Epithelial cell of alveolus of lung (primary cell): ENCODE data around the gene VSTM2A. TPM values are rescaled to one million over a fixed set of nuclear protein-coding genes. Genes with fewer than 3 reads are reported as not detected.

ENCODE experiments used
- total RNA-seq: library from RNA; depleted of rRNA; stranded (reverse); fragments of >200 nt; gene quantifications from 2 replicates; pipeline ENCODE4 v1.2.1, GENCODE V29; 2015

Gene VSTM2A, protein sequence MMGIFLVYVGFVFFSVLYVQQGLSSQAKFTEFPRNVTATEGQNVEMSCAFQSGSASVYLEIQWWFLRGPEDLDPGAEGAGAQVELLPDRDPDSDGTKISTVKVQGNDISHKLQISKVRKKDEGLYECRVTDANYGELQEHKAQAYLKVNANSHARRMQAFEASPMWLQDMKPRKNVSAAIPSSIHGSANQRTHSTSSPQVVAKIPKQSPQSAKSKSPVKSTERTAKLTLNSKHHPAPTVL
- not detected in 2 replicates for total RNA-seq

DNA sequence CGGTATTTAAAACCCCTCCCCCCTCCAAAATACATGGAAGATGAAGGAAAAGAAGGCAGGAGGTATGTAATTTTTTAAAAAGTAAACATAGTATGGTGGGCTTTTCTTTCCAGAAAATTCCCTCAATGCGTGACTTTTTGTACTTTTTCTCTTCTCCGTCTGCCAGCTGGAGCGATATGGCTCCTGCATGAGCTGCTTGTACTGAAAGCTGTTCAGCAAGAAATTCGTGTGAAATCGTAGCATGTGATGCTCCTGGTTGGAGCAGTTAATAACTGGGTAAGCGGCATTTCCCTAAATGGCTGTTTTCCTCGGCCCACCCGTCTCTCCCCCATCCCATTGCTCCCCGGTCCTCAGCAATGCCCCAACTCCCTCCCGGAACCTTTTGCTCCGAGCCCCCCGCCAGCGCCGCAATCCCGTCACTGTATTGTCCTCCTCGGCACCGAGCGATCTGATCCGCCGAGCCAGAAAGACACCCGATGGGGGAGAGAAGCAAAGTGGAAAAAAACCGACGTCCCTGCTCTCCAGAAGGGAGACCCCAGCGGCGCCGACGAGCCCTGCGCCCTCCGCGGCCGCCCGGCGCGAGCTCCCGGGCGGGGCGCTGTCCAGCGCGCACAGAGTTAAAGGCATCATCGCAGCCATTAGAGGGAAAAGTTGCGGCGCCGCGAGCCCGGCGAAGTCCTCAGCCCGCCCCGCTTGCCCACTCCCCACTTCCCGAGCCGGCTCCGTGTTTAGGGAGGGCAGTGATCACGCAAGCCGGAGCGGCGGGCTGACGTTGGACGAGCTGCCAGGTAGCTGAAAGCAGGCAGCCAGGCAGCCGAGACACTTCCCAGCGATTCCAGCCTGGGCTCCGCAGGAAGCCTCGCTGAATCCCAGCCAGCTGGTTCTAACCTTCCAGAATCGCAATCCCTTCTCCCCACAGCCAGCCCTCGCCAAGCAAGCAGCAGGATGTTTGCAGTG, at the start of gene VSTM2A:
TSS of gene VSTM2A (plus strand) at position 707 of the 957 bp plus-strand sequence. CDS start 356 bp downstream, outside the sequence.

Other genes starting within 250 kb of the VSTM2A start
- 578 and 641 TPM in 2 replicates for gene SEC61G, start 216.8 kb downstream of the VSTM2A start, total RNA-seq